GM19328 (cell line): ENCODE data around the gene AGFG2.
"Not testable (repeated sequence)": the region's sequence is repeated elsewhere in the genome, so short reads cannot be mapped to it uniquely, and the experiment has no call there.

Source experiments
- ATAC-seq: cut with Tn5 transposase; IDR thresholded peaks from one replicate; pipeline ENCODE4 v1.9.1; 2021; ENCODE audit warnings: mild to moderate bottlenecking, moderate library complexity; ENCODE audit not compliant: unreplicated experiment

Gene AGFG2

GRCh38 chr7:100538654-100539435, at the start of gene AGFG2:
Gene AGFG2 (plus strand): TSS chr7:100539203. CDS start chr7:100539347, 144 bp downstream.
- peak; percentile 98 for ATAC-seq

GRCh38 chr7:100489824-100490223, 49.2 kb upstream of the AGFG2 start:
- no peak for ATAC-seq

GRCh38 chr7:100490483-100491191, 48.4 kb upstream of the AGFG2 start:
- ATAC-seq, result no peak

GRCh38 chr7:100491192-100491578, 47.8 kb upstream of the AGFG2 start:
- ATAC-seq, result no peak

GRCh38 chr7:100492738-100493475, 46.1 kb upstream of the AGFG2 start:
- no peak for ATAC-seq

GRCh38 chr7:100493476-100494264, 45.3 kb upstream of the AGFG2 start:
- no peak for ATAC-seq

- ATAC-seq, result no peak
Observed at GRCh38 chr7:100496509-100496908, 42.5 kb upstream of the AGFG2 start.

- not testable (repeated sequence) for ATAC-seq
Observed at GRCh38 chr7:100500743-100501142, 38.3 kb upstream of the AGFG2 start.

GRCh38 chr7:100504031-100504430, 35.0 kb upstream of the AGFG2 start:
- ATAC-seq, result not testable (repeated sequence)

- no peak for ATAC-seq
Observed at GRCh38 chr7:100504887-100505611, 34.0 kb upstream of the AGFG2 start.

GRCh38 chr7:100506356-100506923, 32.6 kb upstream of the AGFG2 start:
- no peak for ATAC-seq

- ATAC-seq, result no peak
Observed at GRCh38 chr7:100509231-100509630, 29.8 kb upstream of the AGFG2 start.

- ATAC-seq, result no peak
Observed at GRCh38 chr7:100510437-100511239, 28.4 kb upstream of the AGFG2 start.

- no peak for ATAC-seq
Observed at GRCh38 chr7:100513212-100513810, 25.7 kb upstream of the AGFG2 start.

GRCh38 chr7:100515072-100515532, 23.9 kb upstream of the AGFG2 start:
- ATAC-seq, result no peak

- no peak for ATAC-seq
Observed at GRCh38 chr7:100516135-100516812, 22.7 kb upstream of the AGFG2 start.

- ATAC-seq, result no peak
Observed at GRCh38 chr7:100517305-100517704, 21.7 kb upstream of the AGFG2 start.

GRCh38 chr7:100519580-100519979, 19.4 kb upstream of the AGFG2 start:
- ATAC-seq, result no peak
